Smooth muscle cell (in vitro differentiated cells): ENCODE measurements around the gene LDLRAD3. TPM values are rescaled to one million over a fixed set of nuclear protein-coding genes. Genes with fewer than 3 reads are reported as not detected.

Experiments
- DNase-seq: peaks from one replicate; lab custom pipeline; 2025; ENCODE audit not compliant: unreplicated experiment; lab: John Stamatoyannopoulos, UW
- H2AFZ ChIP-seq: fragments of 200-600 bp; sonication (generic); 2 replicates; pipeline ENCODE4 v1.6.0; 2016; ENCODE audit warnings: antibody characterized with exemption, low read depth, mild to moderate bottlenecking
- H3F3A ChIP-seq: fragments of 200-600 bp; sonication (generic); 2 replicates; pipeline ENCODE4 v1.6.0; 2017; ENCODE audit warnings: antibody characterized with exemption, low read depth
- H3K27ac ChIP-seq: fragments of 200-600 bp; sonication (generic); 2 replicates; pipeline ENCODE4 v1.5.1; 2016; ENCODE audit warnings: low read depth, mild to moderate bottlenecking
- H3K27me3 ChIP-seq: fragments of 200-600 bp; sonication (generic); 2 replicates; pipeline ENCODE4 v1.6.1; 2016; ENCODE audit warnings: low read depth, mild to moderate bottlenecking
- H3K36me3 ChIP-seq: fragments of 200-600 bp; sonication (generic); 2 replicates; pipeline ENCODE4 v1.5.1; 2016; ENCODE audit warnings: low read depth
- H3K4me1 ChIP-seq: fragments of 200-600 bp; sonication (generic); 2 replicates; pipeline ENCODE4 v1.5.1; 2016; ENCODE audit warnings: low read depth
- H3K4me2 ChIP-seq: fragments of 200-600 bp; sonication (generic); 2 replicates; pipeline ENCODE4 v1.6.0; 2016; ENCODE audit warnings: mild to moderate bottlenecking
- H3K4me3 ChIP-seq: fragments of 200-600 bp; sonication (generic); 2 replicates; pipeline ENCODE4 v1.5.1; 2016; ENCODE audit warnings: mild to moderate bottlenecking
- H3K79me2 ChIP-seq: fragments of 200-600 bp; sonication (generic); 2 replicates; pipeline ENCODE4 v1.6.0; 2016; ENCODE audit warnings: low read depth, mild to moderate bottlenecking
- H3K9ac ChIP-seq: fragments of 200-600 bp; sonication (generic); 2 replicates; pipeline ENCODE4 v1.6.0; 2016; ENCODE audit warnings: low read depth
- H3K9me3 ChIP-seq: fragments of 200-600 bp; sonication (generic); replicated peaks from 2 replicates; pipeline ENCODE4 v1.5.1; 2016; ENCODE audit warnings: low read depth
- H4K20me1 ChIP-seq: fragments of 200-600 bp; sonication (generic); 2 replicates; pipeline ENCODE4 v1.6.0; 2016; ENCODE audit warnings: low read depth
- CTCF ChIP-seq: fragments of 200-600 bp; sonication (generic); IDR thresholded peaks from 2 replicates; pipeline ENCODE4 v1.5.1; 2017; ENCODE audit warnings: borderline replicate concordance, mild to moderate bottlenecking, antibody characterized with exemption; ENCODE audit not compliant: insufficient read depth, poor library complexity, severe bottlenecking
- WGBS: methylation state at CpG from one replicate; pipeline ENCODE4 v1.1.7; 2016; ENCODE audit warnings: low lambda C conversion rate; 5-methylcytosine and 5-hydroxymethylcytosine counted together
- polyA plus RNA-seq: library from polyadenylated mRNA; unstranded; fragments of >200 nt; fragmentation: Nextera tagmentation; extraction: Ambion mirVana; gene quantifications from 2 replicates; pipeline ENCODE4 v1.2.1, GENCODE V29; 2016
- total RNA-seq: library from RNA; depleted of rRNA; stranded (reverse); fragments of >200 nt; gene quantifications from 2 replicates; pipeline ENCODE4 v1.2.3, GENCODE V29; 2014

LDLRAD3 gene
- total and polyA plus RNA-seq, 2 experiments from 2014 or later: 6.1 to 10.0 TPM

GRCh38 chr11:36191941-36192340 is 248.1 kb downstream of the LDLRAD3 start:
- H3K4me2 ChIP-seq: no peak overlapping the region
- no peaks in the 10 kb centered on the region for H3K36me3 ChIP-seq
- H3K9me3 ChIP-seq: no peaks in the 10 kb centered on the region
- H4K20me1 ChIP-seq: no peaks in the 10 kb centered on the region
- H3K27ac ChIP-seq: no peak overlapping the region
- H3K79me2 ChIP-seq: no peaks in the 10 kb centered on the region
- no peak overlapping the region for H2AFZ ChIP-seq
- DNase-seq: no peak
- 90% methylated on average over 5 of the region's 5 CpGs for WGBS
- H3K27me3 ChIP-seq: no peaks in the 10 kb centered on the region
- H3K4me1 ChIP-seq: peaks cover 20% of the 10 kb centered on the region
- no peak overlapping the region for H3K9ac ChIP-seq
- TF ChIP-seq CTCF: no peak
- H3K4me3 ChIP-seq: no peak overlapping the region
- H3F3A ChIP-seq: no peaks in the 10 kb centered on the region

GRCh38 chr11:36192425-36193289 is 248.8 kb downstream of the LDLRAD3 start:
- Histone ChIP-seq H3K9ac (no peak overlapping the region), H3K4me2 (no peak overlapping the region), H4K20me1 (no peaks in the 10 kb centered on the region), H3K27ac (no peak overlapping the region), H3K9me3 (no peaks in the 10 kb centered on the region), H3K36me3 (no peaks in the 10 kb centered on the region), H3F3A (no peaks in the 10 kb centered on the region), H3K4me3 (no peak overlapping the region), H3K79me2 (no peaks in the 10 kb centered on the region), H3K4me1 (peaks cover 20% of the 10 kb centered on the region), H3K27me3 (no peaks in the 10 kb centered on the region), H2AFZ (no peak overlapping the region)
- no peak for DNase-seq
- no peak for TF ChIP-seq CTCF
- WGBS: 96% methylated on average over 8 of the region's 8 CpGs

- Histone ChIP-seq H3F3A (no peaks in the 10 kb centered on the region), H3K4me3 (no peak overlapping the region), H3K9ac (no peak overlapping the region), H4K20me1 (no peaks in the 10 kb centered on the region), H3K27ac (no peak overlapping the region), H2AFZ (no peak overlapping the region), H3K36me3 (no peaks in the 10 kb centered on the region), H3K9me3 (no peaks in the 10 kb centered on the region), H3K4me1 (peaks cover 20% of the 10 kb centered on the region), H3K79me2 (no peaks in the 10 kb centered on the region), H3K27me3 (no peaks in the 10 kb centered on the region), H3K4me2 (no peak overlapping the region)
- no peak for DNase-seq
- no peak for TF ChIP-seq CTCF
- 95% methylated on average over 6 of the region's 6 CpGs for WGBS
Measured at GRCh38 chr11:36193290-36193619, 249.4 kb downstream of the LDLRAD3 start.

GRCh38 chr11:36193721-36194120 is 249.9 kb downstream of the LDLRAD3 start:
- no peak overlapping the region for H3K4me2 ChIP-seq
- no peaks in the 10 kb centered on the region for H3K36me3 ChIP-seq
- H3K9ac ChIP-seq: no peak overlapping the region
- no peaks in the 10 kb centered on the region for H4K20me1 ChIP-seq
- H3K4me3 ChIP-seq: no peak overlapping the region
- no peak for TF ChIP-seq CTCF
- no peak for DNase-seq
- H3F3A ChIP-seq: no peaks in the 10 kb centered on the region
- H3K4me1 ChIP-seq: peaks cover 20% of the 10 kb centered on the region
- H3K79me2 ChIP-seq: no peaks in the 10 kb centered on the region
- H2AFZ ChIP-seq: no peak overlapping the region
- no peaks in the 10 kb centered on the region for H3K27me3 ChIP-seq
- 88% methylated on average over 1 of the region's 1 CpG for whole genome bisulfite sequencing
- H3K9me3 ChIP-seq: no peaks in the 10 kb centered on the region
- no peak overlapping the region for H3K27ac ChIP-seq
